Ovary (tissue), 9 donors: ENCODE results near the gene TMEM132D. TPM values are rescaled to one million over a fixed set of nuclear protein-coding genes. Genes with fewer than 3 reads are reported as not detected.

Experiments
- DNase-seq, 5 donors: peaks; one replicate each; pipeline ENCODE4 v3.0.0-alpha.2; 2019 to 2020
- H3K27ac ChIP-seq, 2 donors: fragments of 200-600 bp; one replicate each; pipeline versions ENCODE4 v1.5.1 to v1.8.0; 2019 to 2022
- H3K27me3 ChIP-seq: fragments of 200-600 bp; one replicate; pipeline ENCODE4 v1.8.0; 2022
- H3K36me3 ChIP-seq: fragments of 200-600 bp; sonication (generic); one replicate; pipeline ENCODE4 v1.5.1; 2019
- H3K4me1 ChIP-seq: one replicate; pipeline ENCODE4 v1.8.1; 2013; ENCODE audit warnings: mild to moderate bottlenecking, moderate library complexity; ENCODE audit not compliant: insufficient read depth
- H3K4me3 ChIP-seq: fragments of 200-600 bp; sonication (generic); one replicate; pipeline ENCODE4 v1.5.1; 2017
- H3K9me3 ChIP-seq, 2 donors: fragments of 200-600 bp in 1 of 2; sonication (generic) in 1 of 2; one replicate each; pipeline versions ENCODE4 v1.5.1 to v1.8.1; 2013 to 2019; ENCODE audit warnings: mild to moderate bottlenecking in 1 of 2, moderate library complexity in 1 of 2
- CTCF ChIP-seq, 3 donors: fragments of 450-650 bp in 2 of 3; fragments of 200-600 bp in 1 of 3; IDR thresholded peaks; one replicate each; pipeline versions ENCODE4 v1.5.1 to v1.8.0; 2016 to 2022; ENCODE audit warnings: antibody characterized with exemption in 3 of 3, mild to moderate bottlenecking in 1 of 3
- EP300 ChIP-seq: sonication (generic); formaldehyde crosslinking; IDR thresholded peaks from one replicate; pipeline ENCODE4 v1.6.1; 2017; ENCODE audit warnings: antibody characterized with exemption
- POLR2A ChIP-seq: fragments of 450-650 bp; IDR thresholded peaks from one replicate; pipeline ENCODE4 v1.6.1; 2017; ENCODE audit warnings: antibody characterized with exemption, mild to moderate bottlenecking, moderate library complexity
- WGBS, 3 donors: extraction: QIAGEN DNeasy Blood & Tissue Kit in 1 of 3; methylation state at CpG; one replicate each; pipeline versions ENCODE4 v1.1.5 to v1.1.7; 2013 to 2017; 5-methylcytosine and 5-hydroxymethylcytosine counted together
- intact Hi-C, 4 donors: fragments of 100-400 bp; cut with DNase I; formaldehyde crosslinking; loops; one replicate each; pipeline versions ENCODE4 v1.11.0 to v1.15.1; 2022 to 2023
- polyA plus RNA-seq, 2 donors: library from polyadenylated mRNA; stranded (reverse); fragments of 200-250 nt in 1 of 2; fragments of 350-450 nt in 1 of 2; fragmentation: Illumina TruSeq in 1 of 2; extraction: RNeasy Lipid Tissue Mini Kit (QIAGEN cat#74804) in 1 of 2; gene quantifications; one replicate each; pipeline ENCODE4 v1.2.3, GENCODE V29; 2013 to 2014
- total RNA-seq, 7 donors: library from RNA; depleted of rRNA in 2 of 7; stranded (reverse); fragments of >200 nt in 2 of 7; fragmentation: NEBNext Ultra II Directional in 3 of 7; extraction: Animal tissue kit (Norgen Biotek cat#: 25700) in 3 of 7; gene quantifications; one replicate each; pipeline versions ENCODE4 v1.1.0 to v1.2.4, GENCODE V29; 2016 to 2023
- donor health status: DM: no; HTN: no; CAD: no; lungs with moderate emphysema.
- donor health status: DM: no; HTN: no; CAD: no.
- donor health status: Bipolar disorder and iron deficiency.
- donor health status: DM: yes; HTN: yes; CAD: no.
- donor health status: DM: no; HTN: no; CAD: no.
- donor health status: DM: yes; HTN: yes; CAD: no.

TMEM132D gene
- total and polyA plus RNA-seq, 9 donors, result 0.04 TPM; not detected in 8

GRCh38 chr12:129138776-129139175 is 765.0 kb downstream of the TMEM132D start:
- no peak for DNase-seq
- intact Hi-C loops, result no loop called here
- Histone ChIP-seq H3K27me3 (no peaks in the 10 kb centered on the region), H3K27ac (no peak overlapping the region), H3K9me3 (no peaks in the 10 kb centered on the region), H3K36me3 (no peaks in the 10 kb centered on the region), H3K4me3 (no peak overlapping the region), H3K4me1 (no peaks in the 10 kb centered on the region)
- no peak for TF ChIP-seq CTCF (IDR thresholded peaks at IDR 0.05)
- WGBS, 3 donors, result 37 to 40% (median 40%) methylated on average over 4 of the region's 4 CpGs

- H3K27ac ChIP-seq, result no peak overlapping the region
- DNase-seq, result no peak
- H3K4me1 ChIP-seq, result no peaks in the 10 kb centered on the region
- no peaks in the 10 kb centered on the region for H3K9me3 ChIP-seq
- no peak overlapping the region for H3K4me3 ChIP-seq
- TF ChIP-seq EP300, result no peak
- no peak for TF ChIP-seq CTCF (IDR thresholded peaks at IDR 0.05)
- no peak for TF ChIP-seq POLR2A
- H3K36me3 ChIP-seq, result no peaks in the 10 kb centered on the region
- intact Hi-C loops, result no loop called here
- H3K27me3 ChIP-seq, result no peaks in the 10 kb centered on the region
- WGBS, 3 donors, result 91 to 96% (median 92%) methylated on average over 3 of the region's 3 CpGs
Measured at GRCh38 chr12:129136694-129137325, 767.0 kb downstream of the TMEM132D start.

GRCh38 chr12:129127771-129128170 is 776.1 kb downstream of the TMEM132D start:
- 67 to 70% (median 70%) methylated on average over 12 of the region's 12 CpGs for WGBS, 3 donors
- no peaks in the 10 kb centered on the region for H3K27me3 ChIP-seq
- H3K4me3 ChIP-seq, result no peak overlapping the region
- H3K4me1 ChIP-seq, result no peaks in the 10 kb centered on the region
- no peak overlapping the region for H3K27ac ChIP-seq
- H3K36me3 ChIP-seq, result no peaks in the 10 kb centered on the region
- no peak for DNase-seq
- TF ChIP-seq EP300, result no peak
- TF ChIP-seq POLR2A, result no peak
- no peak for TF ChIP-seq CTCF (IDR thresholded peaks at IDR 0.05)
- intact Hi-C loops, result no loop called here
- H3K9me3 ChIP-seq, result no peaks in the 10 kb centered on the region

- Histone ChIP-seq H3K36me3 (no peaks in the 10 kb centered on the region), H3K27ac (no peak overlapping the region), H3K4me3 (no peak overlapping the region), H3K4me1 (no peaks in the 10 kb centered on the region), H3K27me3 (no peaks in the 10 kb centered on the region), H3K9me3 (no peaks in the 10 kb centered on the region)
- 73 to 79% (median 74%) methylated on average over 9 of the region's 9 CpGs for WGBS, 3 donors
- intact Hi-C loops, result no loop called here
- TF ChIP-seq POLR2A, result no peak
- no peak for TF ChIP-seq EP300
- no peak for TF ChIP-seq CTCF (IDR thresholded peaks at IDR 0.05)
- no peak for DNase-seq
Measured at GRCh38 chr12:129127211-129127610, 776.6 kb downstream of the TMEM132D start.
